A673 (cell line): ENCODE results near the gene ANP32B. TPM values are rescaled to one million over a fixed set of nuclear protein-coding genes. Genes with fewer than 3 reads are reported as not detected.
A peak's percentile ranks its signal among the peaks of the same experiment; 100 is the strongest.

ENCODE experiments used
- BruUV-seq: library from RNA; stranded (reverse); fragments of 400-500 nt; replicated peaks from 2 replicates; lab custom pipeline; 2021; lab: Mats Ljungman, UMichigan
- CTCF ChIA-PET: fragments of 300-600 bp; sonication (Branson Sonifier 250); formaldehyde crosslinking; loops from one replicate; lab custom pipeline; 2022; ENCODE audit warnings: antibody characterized with exemption; lab: Charles Lee
- POLR2A ChIA-PET: fragments of 300-600 bp; sonication (Branson Sonifier 250); formaldehyde crosslinking; loops from one replicate; lab custom pipeline; 2022; ENCODE audit warnings: antibody characterized with exemption; ENCODE audit not compliant: low non-redundant PET; lab: Charles Lee
- DNase-seq: peaks from one replicate; pipeline ENCODE4 v3.0.0-alpha.2; 2015; ENCODE audit warnings: low spot score
- H3K27ac ChIP-seq: fragments of 200-600 bp; sonication (generic); 2 replicates; pipeline ENCODE4 v1.5.1; 2016; ENCODE audit warnings: mixed run types, low read depth, mild to moderate bottlenecking, mixed read lengths, antibody characterized with exemption, low read length; ENCODE audit not compliant: poor library complexity, severe bottlenecking
- H3K27me3 ChIP-seq: fragments of 200-600 bp; sonication (generic); replicated peaks from 2 replicates; pipeline ENCODE4 v1.6.1; 2017; ENCODE audit warnings: mixed run types, low read depth, mild to moderate bottlenecking, mixed read lengths, antibody characterized with exemption, low read length; ENCODE audit not compliant: insufficient read depth, poor library complexity
- H3K36me3 ChIP-seq: fragments of 200-600 bp; sonication (generic); 2 replicates; pipeline ENCODE4 v1.6.1; 2016; ENCODE audit warnings: mixed run types, mild to moderate bottlenecking, mixed read lengths, antibody characterized with exemption, low read length; ENCODE audit not compliant: insufficient read depth, poor library complexity, severe bottlenecking
- H3K4me1 ChIP-seq: fragments of 200-600 bp; sonication (generic); 2 replicates; pipeline ENCODE4 v1.6.1; 2017; ENCODE audit warnings: mixed run types, mild to moderate bottlenecking, mixed read lengths, antibody characterized with exemption, low read length; ENCODE audit not compliant: insufficient read depth, poor library complexity, severe bottlenecking
- H3K4me3 ChIP-seq: fragments of 200-600 bp; sonication (generic); 2 replicates; pipeline ENCODE4 v1.5.1; 2016; ENCODE audit warnings: low read depth, mixed run types, mild to moderate bottlenecking, mixed read lengths, low read length; ENCODE audit not compliant: poor library complexity, severe bottlenecking
- H3K9me3 ChIP-seq: fragments of 200-600 bp; sonication (generic); 2 replicates; pipeline ENCODE4 v1.6.1; 2016; ENCODE audit warnings: mixed run types, low read depth, mild to moderate bottlenecking, mixed read lengths, antibody characterized with exemption, low read length; ENCODE audit not compliant: poor library complexity, severe bottlenecking
- EZH2 ChIP-seq: fragments of 200-600 bp; sonication (generic); IDR thresholded peaks from 2 replicates; pipeline ENCODE4 v1.6.1; 2017; ENCODE audit warnings: borderline replicate concordance, low read depth, mild to moderate bottlenecking, mixed read lengths, antibody characterized with exemption, low read length; ENCODE audit not compliant: poor library complexity, severe bottlenecking
- intact Hi-C: fragments of 100-400 bp; cut with micrococcal nuclease; formaldehyde crosslinking; loops from one replicate; pipeline ENCODE4 v1.10.0; 2022; ENCODE audit not compliant: unreplicated experiment
- total RNA-seq: library from RNA; stranded (reverse); gene quantifications from 2 replicates; pipeline ENCODE4 v1.2.3, GENCODE V29; 2021
- TF ChIP-seq, protein P1 (sequence below): fragments of 300-800, 200-600 bp; sonication (generic); conservative IDR thresholded peaks from 2 replicates; pipeline ENCODE4 v1.5.1; 2017; ENCODE audit warnings: low read depth, mild to moderate bottlenecking, antibody characterized with exemption, low read length, moderate library complexity, mixed read lengths

The ANP32B gene
- total RNA-seq, 1 experiment from 2014 or later = 237 TPM

DNA sequence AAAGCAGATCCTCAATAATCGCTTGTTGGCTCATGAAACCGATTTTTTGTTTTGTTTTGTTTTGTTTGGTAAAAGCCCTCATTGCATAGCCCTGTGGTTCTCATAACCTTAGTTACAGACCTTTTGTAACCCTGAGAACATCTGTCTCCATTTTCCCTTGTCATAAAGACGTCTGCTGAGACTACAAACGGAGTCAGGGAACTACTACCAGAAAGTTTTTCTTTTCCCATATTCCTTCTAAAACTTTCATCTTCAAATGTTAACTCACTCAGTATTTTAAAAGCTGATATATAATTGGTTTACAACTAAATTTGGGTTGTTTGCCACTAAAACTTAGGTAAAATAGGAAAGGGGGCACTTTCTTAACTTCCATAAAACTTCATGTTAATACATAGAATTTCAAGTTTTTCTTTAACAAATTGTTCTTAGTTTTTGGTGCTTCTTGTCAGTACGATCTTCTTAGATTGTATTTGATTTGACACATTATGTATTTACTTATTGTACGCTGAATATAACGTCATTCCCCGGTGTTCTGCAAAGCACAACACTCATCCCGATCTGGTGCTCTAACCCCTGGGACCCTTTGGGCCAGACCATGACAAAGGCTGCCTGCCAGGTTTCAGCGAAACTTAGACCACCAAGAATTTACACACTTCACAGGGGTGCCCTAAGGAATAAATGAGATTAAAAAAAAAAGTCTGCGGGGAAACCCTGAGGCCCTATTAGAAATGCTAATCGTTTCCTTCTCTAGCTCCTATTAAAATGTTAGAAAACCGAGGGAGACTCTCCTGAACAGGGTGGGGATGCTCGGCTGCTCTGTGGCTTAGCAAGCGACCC is 1.1 kb upstream of the ANP32B start:
- TF ChIP-seq, protein P1, sequence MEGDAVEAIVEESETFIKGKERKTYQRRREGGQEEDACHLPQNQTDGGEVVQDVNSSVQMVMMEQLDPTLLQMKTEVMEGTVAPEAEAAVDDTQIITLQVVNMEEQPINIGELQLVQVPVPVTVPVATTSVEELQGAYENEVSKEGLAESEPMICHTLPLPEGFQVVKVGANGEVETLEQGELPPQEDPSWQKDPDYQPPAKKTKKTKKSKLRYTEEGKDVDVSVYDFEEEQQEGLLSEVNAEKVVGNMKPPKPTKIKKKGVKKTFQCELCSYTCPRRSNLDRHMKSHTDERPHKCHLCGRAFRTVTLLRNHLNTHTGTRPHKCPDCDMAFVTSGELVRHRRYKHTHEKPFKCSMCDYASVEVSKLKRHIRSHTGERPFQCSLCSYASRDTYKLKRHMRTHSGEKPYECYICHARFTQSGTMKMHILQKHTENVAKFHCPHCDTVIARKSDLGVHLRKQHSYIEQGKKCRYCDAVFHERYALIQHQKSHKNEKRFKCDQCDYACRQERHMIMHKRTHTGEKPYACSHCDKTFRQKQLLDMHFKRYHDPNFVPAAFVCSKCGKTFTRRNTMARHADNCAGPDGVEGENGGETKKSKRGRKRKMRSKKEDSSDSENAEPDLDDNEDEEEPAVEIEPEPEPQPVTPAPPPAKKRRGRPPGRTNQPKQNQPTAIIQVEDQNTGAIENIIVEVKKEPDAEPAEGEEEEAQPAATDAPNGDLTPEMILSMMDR = no peak
- no peak for TF ChIP-seq EZH2
- DNase-seq = peak; percentile 58
- H3K36me3 ChIP-seq = no peaks in the 10 kb centered on the region
- H3K4me1 ChIP-seq = peaks cover 38% of the 10 kb centered on the region
- ChIA-PET CTCF (interaction anchor here (1.7 kb wide), 1 partner anchor 59 kb away, joined by 14 read pairs; the partner anchor contains the start of gene TRMO), POLR2A (interaction anchor here (0.7 kb wide), 1 partner anchor 344 kb away, joined by 4 read pairs; no protein-coding TSS in a partner anchor)
- peak overlapping the region; percentile 92 for H3K4me3 ChIP-seq
- intact Hi-C loops = loop anchor here (2.0 kb wide), 1 partner anchor 59 kb away; the partner anchor contains the start of gene TRMO
- no peaks in the 10 kb centered on the region for H3K27me3 ChIP-seq
- TSS peak; percentile 82 for BruUV-seq
- H3K27ac ChIP-seq = peak overlapping the region; percentile 99
- H3K9me3 ChIP-seq = no peaks in the 10 kb centered on the region

DNA sequence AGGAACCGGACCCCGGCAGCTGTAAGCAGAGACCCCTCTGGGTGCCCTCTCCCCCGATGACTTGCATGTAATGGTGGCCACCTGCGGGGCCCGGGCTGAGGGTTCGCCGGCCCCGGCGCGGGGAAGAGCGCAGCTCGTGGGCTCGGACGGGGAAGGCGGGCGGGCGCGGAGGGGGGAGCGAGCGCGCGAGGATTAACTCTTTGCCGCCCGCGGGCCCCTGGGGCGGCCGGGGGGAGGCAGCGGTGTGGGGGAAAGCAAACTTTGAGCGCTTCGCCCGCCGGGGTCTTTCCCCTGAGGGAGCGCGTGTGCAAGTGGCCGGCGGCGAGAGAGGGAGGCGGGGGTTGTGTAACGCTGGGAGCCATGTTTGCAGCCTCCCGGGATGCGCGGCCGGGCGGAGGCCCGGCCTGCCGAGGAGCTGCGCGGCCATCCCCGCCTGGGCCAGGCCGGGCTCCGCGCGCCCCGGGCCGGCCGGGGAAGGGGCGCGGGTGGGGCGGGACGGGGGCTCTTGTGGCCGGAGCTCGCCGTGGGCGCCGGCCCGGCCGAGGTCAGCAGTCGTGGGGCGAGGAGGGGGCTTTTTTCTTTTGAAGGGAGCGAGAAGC is 547 bp downstream of the ANP32B start:
- intact Hi-C loops = loop anchor here (2.0 kb wide), 1 partner anchor 61 kb away; the partner anchor contains the start of gene TRMO
- Histone ChIP-seq H3K4me1 (peaks cover 52% of the 10 kb centered on the region), H3K4me3 (peak overlapping the region; percentile 92), H3K27me3 (no peaks in the 10 kb centered on the region), H3K9me3 (no peaks in the 10 kb centered on the region), H3K27ac (peak overlapping the region; percentile 99), H3K36me3 (no peaks in the 10 kb centered on the region)
- DNase-seq = peak; percentile 69
- BruUV-seq = TSS peak; percentile 20
- POLR2A ChIA-PET = interaction anchor here (0.6 kb wide), 1 partner anchor 61 kb away, joined by 3 read pairs; no protein-coding TSS in a partner anchor
- CTCF ChIA-PET = interaction anchor here (1.7 kb wide), 1 partner anchor 61 kb away, joined by 14 read pairs; the partner anchor contains the start of gene TRMO
- TF ChIP-seq EZH2 = no peak
- TF ChIP-seq, protein P1 = no peak

DNA sequence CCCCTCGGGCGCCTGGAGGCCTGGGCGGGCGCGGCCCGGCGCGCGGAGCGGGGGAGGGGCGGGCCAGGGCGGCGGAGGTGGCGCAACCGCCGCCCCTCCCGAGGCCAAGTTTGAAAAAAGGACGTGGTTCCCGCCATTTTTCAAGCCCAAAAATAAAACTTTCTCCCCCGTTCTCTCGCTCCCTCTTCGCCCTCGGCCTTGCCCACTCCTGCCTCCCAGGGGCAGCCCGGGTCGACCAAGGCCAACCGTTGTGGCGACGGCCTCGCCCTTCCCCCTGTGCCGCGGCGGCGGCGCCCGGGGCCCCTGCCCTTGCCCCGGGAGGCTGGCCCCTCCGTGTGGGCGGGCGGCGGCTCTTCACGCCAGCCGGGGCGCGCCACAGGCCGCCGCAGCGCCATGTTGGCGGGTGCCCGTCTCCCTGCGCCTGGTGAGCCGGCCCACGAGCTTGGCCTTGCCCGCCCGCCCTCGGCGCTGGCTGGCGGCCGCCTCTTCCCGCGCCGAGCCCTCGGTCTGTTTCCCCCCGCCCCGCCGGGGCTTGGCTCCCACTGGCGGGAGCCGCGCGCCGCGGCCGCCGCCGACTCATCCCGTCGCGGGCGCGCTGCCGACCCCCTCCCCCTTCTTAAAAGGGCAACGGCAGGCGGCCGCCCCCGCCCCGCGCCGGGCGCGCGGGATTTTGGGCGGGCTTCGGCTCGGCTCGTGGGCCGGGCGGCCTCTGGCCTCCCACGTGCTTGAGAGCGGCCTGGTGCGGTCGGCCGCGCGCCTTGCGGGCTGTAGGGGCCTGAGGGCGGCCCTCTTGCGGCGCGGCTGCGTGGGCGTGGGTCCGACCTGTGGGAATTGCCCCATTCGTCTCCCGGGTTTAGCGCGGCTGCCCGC is 1.3 kb downstream of the ANP32B start:
- Histone ChIP-seq H3K27me3 (no peaks in the 10 kb centered on the region), H3K27ac (peak overlapping the region; percentile 99), H3K36me3 (no peaks in the 10 kb centered on the region), H3K4me3 (peak overlapping the region; percentile 92), H3K4me1 (peaks cover 59% of the 10 kb centered on the region), H3K9me3 (no peaks in the 10 kb centered on the region)
- ChIA-PET CTCF (no interaction called here), POLR2A (interaction anchor here (0.6 kb wide), 1 partner anchor 61 kb away, joined by 3 read pairs; no protein-coding TSS in a partner anchor)
- intact Hi-C loops = no loop called here
- no TSS peak for BruUV-seq
- TF ChIP-seq, protein P1 = no peak
- no peak for TF ChIP-seq EZH2
- peak; percentile 83 for DNase-seq
